ENCODE measurements around the gene COBL.
A peak's percentile ranks its signal among the peaks of the same experiment; 100 is the strongest.

The COBL gene

DNA sequence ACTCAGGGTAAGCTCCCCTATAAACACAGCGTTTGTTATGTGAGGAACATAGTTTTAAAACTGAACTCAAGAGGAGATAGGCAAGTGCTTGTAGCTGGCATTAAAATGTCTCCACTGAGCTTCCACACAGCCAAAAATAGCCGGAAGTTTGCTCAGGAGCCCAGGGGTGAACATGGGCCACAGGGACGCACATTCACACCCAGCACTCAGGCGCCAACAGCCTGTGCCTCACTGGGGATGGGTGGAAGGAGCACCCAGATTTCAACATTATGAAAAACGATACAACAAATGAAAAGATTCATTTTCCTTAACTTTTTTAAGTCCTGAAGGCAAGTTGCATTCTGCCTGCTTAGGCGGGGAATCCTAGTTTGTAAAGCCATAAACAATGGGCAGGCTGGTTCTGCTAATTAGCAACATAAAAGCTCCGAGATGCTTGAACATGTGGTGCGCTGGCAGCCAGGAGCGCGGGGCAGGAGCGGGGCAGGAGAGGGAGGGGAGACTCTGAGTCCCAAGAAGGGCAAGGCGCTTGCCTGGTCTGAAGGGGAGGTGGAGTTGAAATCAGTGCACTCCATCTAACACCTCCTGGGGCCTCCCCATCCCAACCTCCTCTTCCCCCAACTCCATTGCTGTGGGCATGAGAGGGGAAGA lies 235.9 kb downstream of the COBL start:
- DNase-seq (ENCODE audit: low spot score), result no peak
- no peak for FAIRE-seq

DNA sequence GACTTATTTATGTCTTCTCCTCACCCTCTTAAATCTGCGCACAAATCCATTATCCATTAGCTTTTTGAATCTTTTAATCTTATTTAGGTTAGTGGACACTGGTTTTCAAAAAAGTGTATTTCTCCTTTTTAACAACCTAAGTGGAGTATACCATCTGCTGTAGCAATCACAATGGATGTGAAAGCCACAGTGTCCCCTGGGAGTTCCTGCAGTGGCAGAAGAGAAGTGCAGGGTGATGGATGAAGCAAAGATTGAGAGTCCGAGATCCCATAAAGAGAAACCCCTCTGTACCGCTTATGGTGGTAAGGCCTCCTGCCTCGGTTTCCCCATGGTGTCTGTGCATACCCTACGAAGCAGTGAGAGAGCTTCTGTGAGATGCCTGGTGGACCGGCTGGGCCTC lies 236.4 kb downstream of the COBL start:
- FAIRE-seq, result no peak

DNA sequence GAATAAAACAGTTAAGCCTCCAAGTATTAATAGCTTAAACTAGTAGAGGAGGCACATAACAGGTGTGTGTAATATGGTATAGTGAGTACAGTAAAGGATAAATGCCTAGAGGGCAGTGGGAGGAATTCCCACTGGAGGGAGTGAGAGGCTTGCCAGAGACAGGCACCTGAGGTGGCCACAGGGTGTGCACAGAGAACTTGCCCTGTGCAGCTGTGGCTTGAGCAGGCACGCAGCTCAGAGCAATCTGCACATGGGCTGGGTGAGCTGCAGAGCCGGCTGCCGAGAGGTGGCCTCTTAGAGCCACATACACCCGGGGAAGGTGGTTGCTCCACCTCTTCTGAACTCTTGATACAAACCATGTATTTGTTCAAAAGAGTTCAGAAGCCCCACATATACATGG lies 237.1 kb downstream of the COBL start:
- no peak for DNase-seq (ENCODE audit: low spot score)
- no peak for FAIRE-seq

More for the DNA sequence above, 236.4 kb downstream of the COBL start:
- DNase-seq (ENCODE audit: low spot score), result no peak

DNA sequence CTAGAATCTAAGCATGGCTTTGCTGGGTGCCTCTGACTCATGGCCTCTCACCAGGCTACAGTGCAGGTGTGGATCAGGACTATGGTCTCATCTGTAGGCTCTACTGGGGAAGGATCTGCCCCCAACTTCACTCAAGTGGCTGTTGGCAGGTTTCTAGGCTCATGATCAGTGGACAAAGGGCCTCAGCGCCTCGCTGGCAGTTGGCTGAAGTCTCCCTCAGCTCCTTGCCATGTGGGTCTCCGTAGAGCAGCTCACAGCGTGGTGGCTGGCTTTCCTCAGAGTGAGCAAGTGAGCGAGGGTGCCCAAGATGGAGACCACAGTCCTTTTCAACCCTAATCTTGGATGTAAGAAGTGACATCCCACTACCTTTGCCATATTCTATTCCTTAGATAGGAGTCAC lies 238.0 kb downstream of the COBL start:
- no peak for DNase-seq (ENCODE audit: low spot score)
- no peak for FAIRE-seq

DNA sequence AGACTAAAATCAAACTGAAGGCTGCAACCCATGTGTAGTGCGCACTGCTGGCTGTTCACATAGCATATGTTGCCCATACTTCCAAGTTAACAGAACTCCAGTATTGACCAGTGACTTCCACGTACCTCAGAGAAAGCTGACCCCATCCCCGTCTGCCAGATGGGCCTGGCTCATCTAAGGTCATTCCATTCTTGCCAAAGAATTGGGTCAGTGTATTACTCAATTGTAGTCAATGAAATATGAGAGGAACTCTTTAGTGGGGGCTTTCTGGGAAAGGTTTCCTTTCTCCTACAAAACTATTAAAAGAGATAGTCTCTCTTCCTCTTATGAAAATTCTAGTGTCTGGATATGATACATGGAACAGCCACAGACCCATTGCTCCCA lies 238.6 kb downstream of the COBL start:
- no peak for FAIRE-seq
- no peak for DNase-seq (ENCODE audit: low spot score)

DNA sequence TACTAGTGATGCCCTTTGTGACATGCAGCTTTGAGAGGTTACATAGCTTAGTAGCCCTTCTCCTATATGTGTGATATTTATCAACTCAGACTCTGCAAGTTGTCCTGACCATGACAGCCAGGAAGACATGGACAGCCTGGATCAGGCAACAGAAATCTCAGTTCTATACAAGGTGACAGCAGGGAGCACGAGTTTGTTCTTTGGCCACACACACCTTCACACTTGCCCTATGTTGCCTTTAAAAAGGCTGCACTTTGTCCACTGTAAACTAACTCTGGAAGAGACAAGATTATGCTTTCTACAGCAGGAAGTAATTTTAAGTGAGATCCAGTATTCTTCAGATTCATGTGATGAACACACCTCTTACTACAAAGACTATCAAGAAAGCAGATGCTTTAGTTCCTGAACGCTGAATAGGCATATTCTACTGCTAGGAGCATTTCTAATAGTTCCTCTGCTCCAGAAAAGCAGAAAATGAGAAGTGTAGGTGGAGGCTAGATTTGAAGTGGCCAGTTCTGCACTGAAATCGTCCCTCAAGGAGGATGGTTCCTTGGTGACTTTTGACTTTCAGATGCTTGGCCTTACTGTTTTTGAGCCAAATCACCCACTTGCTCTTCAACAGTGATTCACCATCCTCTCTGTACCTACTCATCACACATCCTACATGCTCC lies 239.2 kb downstream of the COBL start:
- no peak for FAIRE-seq

DNA sequence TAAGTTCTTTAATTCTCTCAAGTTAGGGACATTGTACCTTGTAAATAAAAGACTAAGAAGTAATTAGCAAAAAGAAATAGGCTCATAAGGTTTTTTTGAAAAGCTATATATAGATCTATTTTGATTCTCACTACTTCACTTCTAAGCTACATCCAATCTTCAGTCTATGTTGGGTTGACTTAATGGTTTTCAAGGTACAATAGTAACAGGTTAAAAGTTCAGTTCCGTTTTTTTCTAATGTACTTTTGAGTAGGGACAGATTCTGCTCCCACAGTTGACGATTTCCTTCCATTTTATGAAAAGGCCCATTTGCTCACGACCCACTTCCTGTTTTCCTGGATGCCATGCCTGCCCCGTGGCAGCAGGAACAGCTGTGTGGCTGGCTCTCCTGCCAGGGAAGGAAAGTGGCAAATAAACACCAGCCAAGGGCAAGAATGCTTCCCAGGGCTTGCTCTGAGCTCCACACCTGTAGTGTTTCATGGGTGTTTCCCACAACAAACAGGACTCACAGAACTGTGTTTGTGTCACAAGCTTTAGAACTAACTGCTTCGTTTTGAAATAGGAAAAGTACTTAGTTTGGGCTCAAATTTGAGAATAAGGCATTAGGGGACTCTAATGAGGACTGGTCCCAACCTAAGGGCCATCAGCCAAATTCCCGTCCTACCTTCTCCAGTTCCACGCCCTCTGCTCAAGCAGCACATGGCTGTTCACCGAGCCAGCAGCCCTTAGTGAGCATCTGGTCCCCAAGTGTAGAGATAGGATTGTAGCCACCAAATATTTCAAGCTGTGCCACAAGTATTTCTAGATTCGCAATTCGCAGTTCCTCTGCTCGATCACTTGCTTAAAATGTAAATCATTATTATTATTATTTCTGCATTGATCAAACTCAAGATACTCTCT lies 240.7 kb downstream of the COBL start:
- no peak for DNase-seq (ENCODE audit: low spot score)
- FAIRE-seq, result no peak

More for the DNA sequence above, 239.2 kb downstream of the COBL start:
- DNase-seq (ENCODE audit: low spot score), result no peak

DNA sequence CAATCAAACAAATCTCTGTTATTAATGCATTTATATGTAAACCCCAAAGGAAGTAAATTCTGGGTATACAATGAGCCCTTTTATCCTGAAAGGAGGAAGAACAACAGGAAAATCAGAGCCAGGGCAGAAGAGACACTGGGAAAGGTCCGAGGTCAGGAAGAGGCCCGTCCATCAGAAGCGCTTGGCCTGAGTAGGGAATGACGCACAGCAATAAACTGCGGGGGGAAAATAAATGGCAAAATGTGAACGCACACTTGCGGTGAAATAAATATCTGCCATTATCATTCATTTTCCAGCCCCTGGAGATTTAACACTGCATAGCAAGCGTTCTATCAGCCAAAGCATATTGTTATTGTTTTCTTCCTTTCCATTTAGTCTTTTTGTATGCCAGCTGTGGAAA lies 243.4 kb downstream of the COBL start:
- DNase-seq (ENCODE audit: low spot score), result no peak
- no peak for FAIRE-seq

DNA sequence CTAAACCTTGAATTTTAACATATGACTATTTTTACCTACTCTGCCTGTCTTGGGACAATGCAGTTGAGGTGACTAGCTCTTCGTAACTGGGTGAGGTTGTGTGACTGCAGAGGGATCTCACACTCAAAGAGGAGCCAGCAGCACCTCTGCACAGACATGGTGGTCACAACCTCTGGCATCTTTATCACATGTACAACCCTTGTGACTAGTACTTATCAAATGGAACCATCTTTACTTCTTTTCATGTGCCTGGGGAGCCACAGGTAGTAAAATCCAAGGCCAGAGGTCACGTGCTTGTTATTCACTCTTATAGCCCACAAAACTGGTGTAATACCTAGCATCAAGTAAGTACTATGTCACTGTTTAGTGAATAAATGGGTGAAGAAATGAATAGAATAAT lies 244.3 kb downstream of the COBL start:
- no peak for FAIRE-seq

DNA sequence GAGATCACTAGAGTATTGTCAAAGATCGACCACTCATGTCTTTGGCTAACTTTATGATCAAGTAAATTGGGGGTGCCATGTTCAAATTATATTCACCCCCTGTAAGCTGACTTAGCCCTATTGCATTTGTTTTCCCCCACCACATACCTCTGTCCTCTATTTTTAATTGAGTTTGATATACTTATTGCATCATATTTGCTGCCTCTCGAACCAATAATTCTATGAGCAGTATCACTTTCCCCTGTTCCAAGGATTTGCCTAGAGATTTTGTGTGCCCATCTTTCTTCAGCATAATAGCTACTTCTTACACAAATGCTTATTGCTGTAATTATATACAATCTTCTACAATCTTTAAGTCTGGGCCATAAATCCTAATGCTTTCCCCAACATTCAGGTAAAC lies 245.2 kb downstream of the COBL start:
- FAIRE-seq, result no peak

More for the DNA sequence above, 244.3 kb downstream of the COBL start:
- DNase-seq (ENCODE audit: low spot score), result no peak

DNA sequence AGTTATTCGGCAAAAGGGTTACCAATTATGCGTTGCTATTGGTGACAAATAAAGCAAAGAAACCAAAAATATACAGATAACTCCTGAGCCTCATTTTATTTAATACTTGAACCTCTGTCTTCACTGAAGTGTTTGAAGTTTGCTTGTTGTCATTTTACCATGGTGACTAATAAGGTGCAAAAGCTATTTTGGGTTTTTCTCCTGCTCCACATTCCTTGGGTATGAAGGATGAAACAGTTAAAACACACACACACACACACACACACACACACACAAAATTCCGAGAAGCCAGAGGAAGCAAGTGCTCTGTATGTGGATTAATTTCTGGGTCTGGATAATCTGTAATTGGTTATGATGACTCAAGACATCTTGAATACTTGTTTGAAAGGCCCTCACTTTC lies 246.5 kb downstream of the COBL start:
- FAIRE-seq, result no peak
- DNase-seq (ENCODE audit: low spot score), result no peak

More for the DNA sequence above, 245.2 kb downstream of the COBL start:
- DNase-seq (ENCODE audit: low spot score), result no peak

DNA sequence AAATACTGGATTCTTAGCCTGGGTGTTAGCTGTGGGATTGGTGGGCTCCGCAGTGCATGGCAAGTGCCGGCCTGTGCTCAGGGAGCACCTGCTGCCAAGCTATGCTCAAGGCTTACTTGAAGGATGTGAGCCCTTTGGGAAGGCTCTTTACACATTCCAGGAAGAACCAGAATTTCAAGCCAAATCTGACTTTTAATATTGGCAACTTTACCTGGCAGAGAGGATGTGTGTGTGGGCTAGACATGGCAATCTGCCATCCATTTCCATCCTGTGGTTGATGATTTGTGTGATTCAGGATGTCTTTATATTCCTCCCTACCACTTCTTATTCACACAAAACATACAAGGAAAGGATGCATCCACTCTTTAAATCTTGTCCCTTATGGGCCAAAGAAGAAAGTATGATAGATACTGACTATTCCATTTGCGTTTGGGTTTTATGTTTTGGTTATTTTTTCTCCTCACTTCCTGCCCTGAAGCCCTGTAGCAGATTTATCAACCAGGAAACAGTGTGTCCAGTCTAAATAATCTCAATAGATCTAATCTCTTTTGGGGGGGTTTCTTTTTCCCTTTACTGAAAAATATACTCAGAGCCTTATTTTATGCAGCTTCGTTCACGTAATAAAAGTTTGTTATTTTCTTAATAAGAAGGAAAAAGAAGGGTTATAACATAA lies 247.1 kb downstream of the COBL start:
- FAIRE-seq (peak; percentile 37), DNase-seq (ENCODE audit: low spot score) (no peak)

DNA sequence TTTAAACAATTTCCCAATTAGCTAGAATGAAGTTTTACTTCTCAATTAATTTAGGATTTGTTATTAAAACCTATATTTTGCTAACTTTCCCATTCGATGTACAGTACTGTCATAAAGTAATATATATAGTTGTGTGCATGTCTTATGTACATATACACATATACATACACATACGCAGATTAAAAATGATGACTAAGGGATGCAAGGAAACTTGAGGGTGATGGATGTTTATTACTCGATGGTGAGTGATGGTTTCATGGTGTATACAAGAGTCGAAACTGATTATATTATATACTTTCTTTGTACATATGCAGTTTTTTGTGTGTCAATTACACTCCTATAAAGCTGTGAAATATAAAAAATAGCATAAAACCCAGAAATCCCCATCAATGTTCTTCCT lies 248.2 kb downstream of the COBL start:
- DNase-seq (ENCODE audit: low spot score), result no peak
- no peak for FAIRE-seq

DNA sequence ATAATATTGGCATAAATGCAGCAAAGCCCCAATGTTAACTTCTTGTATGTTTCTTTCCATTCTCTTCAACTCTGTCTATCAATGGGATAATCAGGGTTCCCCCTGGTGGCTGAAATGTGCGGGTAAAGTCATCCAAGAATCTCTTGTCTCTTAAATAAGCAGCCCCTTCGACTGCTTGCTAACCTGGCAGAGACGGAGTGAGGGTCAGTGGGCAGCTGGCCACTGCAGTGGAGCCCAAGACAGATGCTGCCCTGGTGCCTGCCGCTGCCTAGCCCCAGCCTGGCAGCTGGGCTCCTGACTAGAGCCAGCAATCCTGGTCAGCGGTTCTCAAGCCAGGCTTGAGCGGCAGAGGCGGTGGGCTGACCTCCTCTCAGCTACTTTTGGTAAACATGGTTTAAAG lies 248.9 kb downstream of the COBL start:
- DNase-seq (ENCODE audit: low spot score), result peak; percentile 52
- peak; percentile 40 for FAIRE-seq

DNA sequence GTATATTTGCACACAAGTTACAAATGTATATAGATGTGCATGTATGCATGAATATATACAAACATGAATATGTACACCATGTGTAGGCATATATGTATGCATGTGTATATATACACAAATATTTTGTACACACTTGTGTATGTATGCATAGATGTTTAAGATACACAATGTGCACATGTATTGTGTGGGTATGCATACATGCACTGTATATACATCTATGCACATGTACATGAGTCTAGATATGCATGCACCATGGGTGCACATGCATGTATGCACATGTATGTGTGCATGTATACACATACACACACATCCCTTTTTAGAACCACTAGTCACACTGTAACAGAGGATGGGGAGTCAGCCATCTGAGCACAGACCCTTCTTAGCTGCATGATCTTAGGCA lies 249.4 kb downstream of the COBL start:
- DNase-seq (ENCODE audit: low spot score) (no peak), FAIRE-seq (no peak)

DNA sequence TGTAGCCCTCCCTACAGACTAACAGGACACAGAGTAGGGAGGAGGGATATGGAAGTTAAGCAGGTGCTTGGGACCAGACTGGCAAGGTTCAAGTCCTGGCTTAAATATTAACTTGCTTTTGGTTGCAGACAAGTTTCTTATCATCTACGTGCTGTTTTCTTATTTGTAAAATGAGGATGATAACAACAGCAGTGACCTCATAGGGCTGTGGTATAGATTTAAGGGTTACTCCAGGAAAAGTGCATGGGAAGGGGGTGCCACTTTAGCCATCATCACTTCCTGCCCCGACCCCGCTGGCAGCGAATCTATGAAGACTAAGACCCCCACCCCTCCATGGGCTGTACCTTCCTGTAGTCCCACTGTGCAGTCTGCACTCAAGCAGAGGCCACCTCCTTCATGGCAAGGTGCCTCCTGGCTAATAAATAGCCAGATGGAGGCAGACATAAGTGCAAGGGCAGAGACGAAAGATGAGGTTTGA lies 250.2 kb downstream of the COBL start:
- FAIRE-seq (no peak), DNase-seq (ENCODE audit: low spot score) (no peak)

DNA sequence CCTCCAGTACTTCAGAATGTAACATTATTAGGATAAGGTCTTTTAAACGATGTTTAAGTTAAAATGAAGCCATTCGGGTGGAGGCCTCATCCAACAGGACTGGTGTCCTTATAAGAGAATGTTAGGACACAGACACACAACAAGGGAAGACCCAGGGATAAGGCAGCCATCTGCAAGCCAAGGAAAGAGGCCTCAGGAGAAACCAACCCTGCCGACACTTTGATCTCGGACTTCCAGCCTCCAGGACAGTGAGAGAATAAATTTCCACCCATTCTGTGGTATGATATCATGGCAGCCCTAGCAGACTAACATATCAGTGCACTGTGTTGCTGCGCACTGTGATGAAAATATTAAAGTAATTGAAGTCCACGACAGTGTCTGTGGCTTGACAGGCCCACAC lies 250.8 kb downstream of the COBL start:
- FAIRE-seq (no peak), DNase-seq (ENCODE audit: low spot score) (no peak)

DNA sequence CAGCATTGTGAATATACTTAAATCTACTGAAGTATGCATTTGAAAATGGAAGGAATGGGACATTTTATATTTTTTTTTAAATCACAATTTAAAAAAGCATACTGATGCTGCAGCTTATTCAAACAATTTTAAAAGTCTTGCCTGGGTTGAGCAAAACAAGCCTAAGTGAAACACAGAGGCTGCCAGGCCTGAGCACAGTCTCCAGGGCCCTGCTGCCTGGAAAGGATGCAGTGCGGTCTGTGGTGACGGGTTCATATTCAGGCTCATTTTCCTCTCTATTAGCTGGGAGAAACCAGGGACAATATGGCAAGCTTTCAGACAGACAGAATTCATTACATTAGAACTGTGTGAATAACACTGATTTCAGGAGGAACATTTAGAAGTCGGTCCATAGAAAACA lies 251.9 kb downstream of the COBL start:
- FAIRE-seq, result no peak
- DNase-seq (ENCODE audit: low spot score), result no peak

DNA sequence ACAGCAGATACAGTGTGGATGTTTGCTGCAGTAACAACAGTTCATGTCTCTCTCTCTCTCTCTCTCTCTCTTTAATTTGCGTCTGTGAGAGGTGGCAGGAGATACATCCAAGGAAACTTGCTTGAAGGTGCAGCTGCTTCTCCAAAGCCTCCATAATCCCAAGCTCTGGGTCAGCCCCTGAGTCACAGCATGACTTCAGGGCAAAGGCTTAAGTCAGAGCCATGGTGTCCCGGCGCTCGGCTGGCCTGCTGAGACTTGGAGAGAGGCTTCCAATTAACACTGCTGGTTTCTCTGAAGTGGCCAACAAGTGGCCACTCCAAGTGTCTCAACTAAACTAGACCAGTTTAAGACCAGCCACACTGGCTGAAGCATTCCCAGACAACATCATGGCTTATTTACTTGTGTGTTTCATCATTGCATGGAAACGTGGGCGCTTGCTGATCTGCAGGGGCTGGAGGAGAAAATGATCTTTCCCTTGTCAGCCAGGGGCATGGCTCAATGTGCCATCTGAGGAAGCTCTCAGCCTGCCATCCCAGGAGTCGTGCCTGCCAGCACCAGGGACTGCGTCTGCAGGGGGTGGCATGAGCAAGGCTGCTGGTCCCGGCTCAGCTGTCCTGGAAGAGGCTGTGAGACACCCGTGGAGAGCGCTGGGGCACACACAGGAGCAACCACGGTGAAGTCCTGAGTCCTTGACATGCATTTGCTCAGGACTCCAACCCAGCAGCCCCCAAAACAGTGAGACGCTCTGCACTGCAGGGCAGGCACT lies 254.2 kb downstream of the COBL start:
- no peak for DNase-seq (ENCODE audit: low spot score)
- no peak for FAIRE-seq

DNA sequence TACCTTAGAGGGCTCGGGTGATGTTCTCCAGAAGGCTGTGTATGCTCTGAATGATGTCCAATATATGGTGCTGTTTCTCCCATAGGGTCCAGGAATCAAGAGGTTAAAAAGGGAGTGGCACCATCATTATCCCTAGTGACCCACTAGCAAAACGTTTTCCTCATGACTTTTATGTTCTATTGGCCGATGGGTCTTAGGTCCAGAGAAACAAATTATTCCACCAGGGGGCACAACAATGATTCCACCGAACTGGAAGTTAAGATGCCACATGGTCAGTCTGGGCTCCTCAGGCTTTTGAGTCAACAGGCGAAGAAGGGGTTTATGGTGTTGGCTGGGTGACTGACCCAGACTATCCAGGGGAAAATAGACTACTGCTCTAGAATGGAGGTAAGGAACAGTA lies 256.1 kb downstream of the COBL start:
- no peak for DNase-seq (ENCODE audit: low spot score)
- FAIRE-seq, result no peak
